Activated CD8-positive, alpha-beta memory T cell treated with anti-CD3 and anti-CD28 coated beads for 4 hours (primary cell): ENCODE data around the gene CDC42SE1.
A peak's percentile ranks its signal among the peaks of the same experiment; 100 is the strongest.

Experiments used
- DNase-seq, 2 donors: peaks; one replicate each; pipeline ENCODE4 v3.0.0-alpha.2; 2020; ENCODE audit warnings: low read depth in 2 of 2

The CDC42SE1 gene

DNA sequence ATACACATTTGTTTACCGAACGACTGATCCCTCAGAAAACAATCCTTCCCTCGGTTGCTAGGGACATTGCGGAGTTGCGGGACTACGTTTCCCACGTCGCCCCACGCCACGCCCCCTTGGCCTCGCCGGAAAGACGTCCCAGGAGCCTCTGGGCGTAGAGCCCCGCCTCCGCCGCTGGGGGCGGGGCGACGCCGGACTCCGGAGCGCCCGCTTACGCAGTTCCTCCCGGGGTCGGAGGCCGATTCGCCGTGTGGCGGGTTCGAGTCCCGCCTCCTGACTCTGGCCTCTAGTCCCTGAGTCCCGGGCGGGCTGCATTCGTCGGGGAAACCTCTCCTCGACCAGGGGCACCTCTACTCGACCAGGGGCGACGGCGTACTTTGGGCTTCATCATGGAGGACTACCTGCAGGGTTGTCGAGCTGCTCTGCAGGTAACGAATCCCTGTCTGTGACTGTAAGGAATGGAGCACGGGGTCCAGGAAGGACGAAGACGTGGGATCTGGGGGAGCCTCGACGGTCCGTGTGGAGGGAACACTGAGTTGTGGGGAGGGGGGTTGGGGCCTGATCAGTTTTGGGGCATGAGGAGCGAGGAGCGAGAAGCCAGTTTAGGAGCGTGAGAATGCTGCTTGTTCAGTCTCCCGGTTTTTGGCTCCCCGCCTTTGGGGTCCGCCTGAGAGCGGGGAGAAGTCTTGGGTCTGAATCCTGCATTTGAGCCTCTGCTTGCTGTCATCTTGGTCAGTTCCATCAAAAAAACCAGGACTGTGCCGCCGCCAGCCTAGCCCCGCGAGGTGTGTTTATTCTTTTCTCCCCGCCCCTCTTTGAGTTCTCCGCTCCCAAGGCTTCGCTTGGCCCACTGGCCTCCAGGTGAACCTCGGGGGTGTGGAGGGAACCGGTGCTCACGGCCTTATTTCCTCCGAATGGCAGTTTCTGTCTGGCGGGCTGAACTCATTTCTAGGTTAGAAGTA, 50.9 kb downstream of the CDC42SE1 start, which contains the start of gene PRUNE1:
PRUNE1 (plus strand) TSS at position 206 of the 962 bp plus-strand sequence; CDS start at position 390, 184 bp downstream.
- peak; percentile 88 to 89 for DNase-seq

DNA sequence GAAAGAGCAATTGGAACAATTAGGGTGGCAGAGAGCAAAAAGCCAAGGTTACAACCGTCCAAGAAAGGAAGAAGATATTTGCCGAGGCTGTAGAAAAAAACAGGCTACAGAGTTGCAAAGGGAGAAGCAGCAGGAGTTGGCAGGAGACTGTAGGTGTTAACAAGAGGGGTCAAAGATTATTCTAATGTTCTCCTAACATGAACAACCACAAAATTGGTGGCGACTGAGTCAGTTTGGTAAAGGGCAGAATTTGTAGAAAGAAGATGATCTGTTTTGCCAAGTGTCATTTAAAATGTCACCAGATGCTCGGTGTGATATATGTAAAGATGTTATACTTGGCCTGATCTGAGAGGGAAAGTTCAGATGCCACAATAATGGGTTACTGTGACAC, 51.6 kb downstream of the CDC42SE1 start:
- no peak for DNase-seq

DNA sequence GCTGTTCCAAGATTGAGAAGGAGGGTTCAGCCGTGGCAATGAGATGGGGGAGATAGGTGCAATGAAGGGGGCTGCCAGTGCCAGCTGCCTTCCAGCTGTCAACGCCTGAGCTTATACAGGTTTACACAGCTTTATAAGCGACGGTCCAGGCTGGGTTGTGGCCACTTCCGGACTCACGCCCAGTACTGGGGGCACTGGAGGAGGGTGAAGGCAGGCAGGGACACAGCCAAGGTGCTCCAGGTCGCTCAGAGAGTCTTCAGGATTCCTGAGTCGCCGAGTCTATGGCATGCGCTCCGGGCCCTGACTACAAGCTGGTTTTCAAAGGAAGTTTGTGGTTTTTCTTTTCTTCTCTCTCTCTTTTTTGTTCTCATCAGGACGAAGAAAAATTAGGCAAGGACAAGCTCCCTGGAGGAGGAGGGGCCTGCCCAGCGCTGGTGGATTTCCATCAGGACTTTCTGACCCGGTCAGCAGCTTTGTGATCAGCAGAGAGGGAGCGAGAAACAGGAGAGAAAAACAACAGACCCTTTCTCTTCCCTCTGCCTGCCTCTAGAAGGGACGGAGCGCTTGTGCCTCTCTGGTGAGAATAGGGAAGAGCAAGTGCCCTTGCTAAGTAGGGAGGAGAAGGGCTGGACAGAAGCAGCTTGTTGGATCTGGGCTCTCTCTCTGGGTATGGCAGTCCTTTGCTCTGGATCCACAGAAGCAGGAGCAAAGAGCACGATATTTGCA, 52.9 kb downstream of the CDC42SE1 start, which contains the start of gene MINDY1:
MINDY1 (minus strand) TSS at position 576 of the 726 bp plus-strand sequence. CDS start 4,285 bp downstream, outside the sequence.
- DNase-seq, result no peak

DNA sequence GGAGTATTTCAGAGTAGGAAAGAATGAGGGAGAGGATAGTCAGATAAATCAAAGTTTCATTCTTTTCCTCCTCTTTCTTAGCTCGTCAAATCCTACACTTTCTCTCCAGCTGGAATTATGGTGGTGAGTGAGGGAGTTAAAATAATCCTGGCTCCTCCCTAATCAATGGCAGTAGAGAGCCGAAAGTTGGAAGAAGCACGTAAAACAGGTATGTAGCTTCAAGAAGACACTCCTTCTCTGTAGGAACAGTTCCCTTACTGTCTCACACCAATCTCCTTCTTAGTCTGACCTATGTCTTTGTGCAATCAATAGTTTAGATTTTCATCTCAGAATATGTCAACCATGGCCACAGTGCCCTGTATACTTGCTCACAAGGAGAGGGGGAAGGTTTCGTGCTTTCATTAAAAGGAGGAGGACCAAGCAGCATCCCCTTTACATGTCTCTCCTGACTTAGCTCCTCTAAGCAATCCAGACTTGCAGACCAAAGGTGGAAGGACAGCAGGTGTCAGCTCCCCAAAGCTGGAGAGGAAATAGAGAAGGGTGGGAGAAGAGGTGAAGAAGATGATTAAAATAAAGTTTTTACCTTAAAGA, 53.6 kb downstream of the CDC42SE1 start:
- no peak for DNase-seq

DNA sequence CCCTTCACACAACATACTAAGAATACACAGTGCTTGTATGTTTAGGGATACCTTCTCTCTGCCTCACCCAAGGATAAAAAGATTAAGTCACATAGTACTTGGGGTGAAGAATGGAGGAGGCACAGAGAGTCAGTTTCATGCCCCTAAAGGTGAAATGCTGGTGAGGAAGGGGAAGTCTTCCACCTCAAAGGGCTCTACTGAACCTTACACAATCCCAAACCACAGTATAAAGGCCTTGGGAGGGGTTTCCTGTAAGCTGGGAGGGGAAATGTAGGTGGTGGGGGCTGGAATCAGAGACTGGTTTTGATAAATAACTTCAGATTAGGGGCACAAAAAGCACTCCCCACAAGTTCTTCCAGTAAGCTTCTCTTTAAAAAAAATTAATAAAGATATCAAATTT, 56.2 kb downstream of the CDC42SE1 start:
- DNase-seq, result no peak

DNA sequence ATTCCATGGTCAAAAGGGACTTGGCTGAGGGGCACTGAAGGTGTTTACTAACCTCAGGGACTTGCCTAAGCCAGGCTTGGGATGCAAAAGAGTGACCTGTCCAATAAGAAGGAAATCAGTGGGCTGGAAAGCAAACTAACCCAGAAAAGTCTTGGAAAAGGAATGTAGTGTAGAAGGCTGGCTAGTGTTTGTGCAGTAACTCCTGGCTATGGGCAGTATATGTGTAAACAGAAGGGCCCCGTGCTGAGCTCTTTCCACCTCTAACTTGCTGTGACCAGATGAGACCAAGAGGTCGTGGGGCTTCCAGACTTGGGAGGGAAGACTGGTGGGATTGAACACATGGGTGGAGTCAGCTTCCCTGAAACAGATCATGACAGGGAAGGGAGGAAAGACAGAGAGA, 56.8 kb downstream of the CDC42SE1 start:
- DNase-seq, result no peak

DNA sequence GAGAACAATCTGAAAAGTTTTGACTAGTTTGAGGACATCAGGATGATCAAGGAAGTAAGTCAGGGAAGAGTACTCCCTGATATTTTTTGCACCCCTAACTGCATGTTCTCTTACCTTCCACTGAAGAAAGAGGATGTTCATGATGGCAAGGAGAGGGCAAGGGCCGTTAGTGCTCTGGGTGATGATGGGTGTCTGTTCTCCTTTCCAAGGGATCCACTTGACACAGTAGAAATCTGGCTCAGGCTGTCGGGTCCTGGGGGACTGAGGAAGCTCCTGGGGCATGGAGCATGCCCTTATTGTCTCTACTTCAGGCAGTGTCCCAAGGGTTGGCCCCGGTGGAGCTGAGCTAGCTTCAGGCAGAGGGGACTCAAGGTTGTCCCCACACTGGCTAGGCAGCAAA, 57.4 kb downstream of the CDC42SE1 start:
- no peak for DNase-seq

DNA sequence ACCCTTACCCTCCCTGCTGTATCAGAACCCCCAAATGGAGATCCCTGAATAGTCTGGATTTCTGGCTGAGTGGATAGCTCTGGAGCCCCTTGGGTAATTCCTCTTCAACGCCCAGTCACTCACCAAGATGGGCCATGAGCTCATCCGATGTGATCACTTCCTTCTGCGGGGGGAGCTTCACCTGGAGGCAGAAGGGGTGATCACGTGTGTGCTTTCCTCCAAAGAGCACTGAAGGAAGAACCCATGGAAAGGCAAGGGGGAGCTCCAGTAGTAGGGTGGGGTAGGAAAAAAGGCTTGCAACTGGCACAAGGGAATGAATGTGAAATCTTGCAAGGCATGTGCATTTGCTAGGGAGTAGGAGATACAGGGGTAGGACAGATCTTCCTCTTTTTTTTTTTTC, 57.8 kb downstream of the CDC42SE1 start:
- DNase-seq, result no peak
